GM18517 (cell line): ENCODE data around the gene TADA2B.

Source experiments
- ATAC-seq: cut with Tn5 transposase; IDR thresholded peaks from one replicate; pipeline ENCODE4 v1.9.1; 2021; ENCODE audit warnings: mild to moderate bottlenecking, moderate library complexity; ENCODE audit not compliant: unreplicated experiment

Gene TADA2B

GRCh38 chr4:7017446-7018048 is 25.6 kb upstream of the TADA2B start:
- no peak for ATAC-seq

DNA sequence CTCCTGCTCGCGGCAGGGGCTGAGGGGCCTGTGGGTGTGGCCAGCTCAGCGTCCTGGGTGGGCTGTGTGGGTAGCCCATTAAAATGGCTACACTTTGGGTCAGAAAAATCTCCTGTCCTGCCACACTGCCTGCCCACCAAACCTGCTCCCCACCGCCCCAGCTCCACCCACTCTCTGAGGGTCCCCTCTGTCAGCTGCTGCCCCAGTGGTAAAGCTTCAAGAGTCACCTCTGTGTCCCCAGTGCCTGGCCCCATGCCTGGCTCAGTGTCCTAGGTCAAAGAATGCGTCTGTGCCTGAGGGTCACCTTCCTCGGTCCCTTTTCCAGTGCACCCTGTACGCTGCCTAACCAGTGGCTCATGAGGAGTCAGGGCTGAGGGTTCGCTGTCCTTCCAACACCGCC is 24.9 kb upstream of the TADA2B start:
- ATAC-seq: no peak

GRCh38 chr4:7019367-7019766 is 23.8 kb upstream of the TADA2B start:
- no peak for ATAC-seq

GRCh38 chr4:7020290-7020689 is 22.9 kb upstream of the TADA2B start:
- ATAC-seq: no peak

DNA sequence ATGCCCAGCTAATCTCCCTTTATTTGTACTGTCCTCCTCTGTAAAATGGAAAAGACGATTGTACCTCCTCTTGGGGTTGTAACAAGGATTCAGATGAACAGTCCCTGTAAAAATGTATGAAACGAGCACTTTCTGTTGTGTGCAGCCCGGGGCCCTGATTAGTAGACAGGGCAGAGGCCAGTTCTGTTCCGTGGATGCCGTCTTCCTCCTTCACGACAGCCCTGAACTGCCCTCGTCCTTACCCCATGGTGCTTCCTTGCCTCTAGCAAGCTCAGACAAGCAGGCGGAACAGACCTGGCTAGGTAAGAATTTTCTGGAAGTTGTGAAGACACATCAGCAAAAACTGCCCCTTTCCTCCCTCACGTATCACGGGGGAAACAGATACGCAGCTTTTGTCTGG is 22.3 kb upstream of the TADA2B start:
- no peak for ATAC-seq

DNA sequence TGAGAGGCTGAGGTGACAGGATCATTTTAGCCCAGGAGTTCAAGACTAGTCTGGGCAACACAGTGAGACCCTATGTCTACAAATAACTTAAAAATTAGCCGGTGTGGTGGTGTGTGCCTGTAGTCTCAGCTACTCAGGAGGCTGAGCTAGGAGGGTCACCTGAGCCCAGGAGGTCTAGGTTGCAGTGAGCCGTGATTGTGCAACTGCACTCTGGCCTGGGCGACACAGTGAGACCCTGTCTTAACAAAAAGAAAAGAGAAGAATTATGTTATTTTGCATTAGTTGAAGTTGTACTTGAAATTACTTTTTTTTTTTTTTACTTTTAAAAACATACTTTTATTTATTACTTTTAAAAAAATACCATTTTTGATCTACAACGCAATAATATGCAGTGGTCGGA is 21.8 kb upstream of the TADA2B start:
- ATAC-seq: no peak

GRCh38 chr4:7021930-7022664 is 21.1 kb upstream of the TADA2B start:
- ATAC-seq: no peak

- no peak for ATAC-seq
These were observed 19.7 kb upstream of the TADA2B start for GRCh38 chr4:7023486-7023885.

- no peak for ATAC-seq
These were observed 19.3 kb upstream of the TADA2B start for GRCh38 chr4:7023901-7024300.

DNA sequence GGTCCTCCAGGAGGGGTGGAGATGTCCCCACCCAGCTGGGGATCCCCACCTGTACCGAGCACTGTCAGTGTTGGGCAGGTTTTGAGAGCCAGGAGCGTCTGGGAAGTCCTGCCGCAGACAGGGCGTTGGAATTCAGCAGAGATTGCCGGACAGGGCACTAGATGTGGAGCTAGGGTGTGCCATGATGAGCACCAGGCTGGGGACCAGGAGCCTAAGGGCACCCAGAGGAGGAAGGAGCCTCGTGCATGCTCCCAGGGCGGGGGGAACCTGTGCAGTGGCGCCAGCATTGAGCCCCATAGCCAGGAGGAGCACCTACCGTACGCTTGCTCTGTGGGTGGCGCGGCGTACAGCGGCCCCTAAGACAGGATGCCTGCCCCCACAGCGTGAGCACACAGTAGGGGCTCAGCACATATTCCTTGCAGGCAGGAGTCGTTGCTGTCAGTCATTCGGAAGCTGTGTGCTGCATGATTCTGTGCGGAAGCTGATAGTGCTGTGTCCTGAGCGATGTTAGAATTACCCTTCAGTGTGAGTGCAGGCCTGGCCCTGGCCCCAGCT is 18.8 kb upstream of the TADA2B start:
- no peak for ATAC-seq

DNA sequence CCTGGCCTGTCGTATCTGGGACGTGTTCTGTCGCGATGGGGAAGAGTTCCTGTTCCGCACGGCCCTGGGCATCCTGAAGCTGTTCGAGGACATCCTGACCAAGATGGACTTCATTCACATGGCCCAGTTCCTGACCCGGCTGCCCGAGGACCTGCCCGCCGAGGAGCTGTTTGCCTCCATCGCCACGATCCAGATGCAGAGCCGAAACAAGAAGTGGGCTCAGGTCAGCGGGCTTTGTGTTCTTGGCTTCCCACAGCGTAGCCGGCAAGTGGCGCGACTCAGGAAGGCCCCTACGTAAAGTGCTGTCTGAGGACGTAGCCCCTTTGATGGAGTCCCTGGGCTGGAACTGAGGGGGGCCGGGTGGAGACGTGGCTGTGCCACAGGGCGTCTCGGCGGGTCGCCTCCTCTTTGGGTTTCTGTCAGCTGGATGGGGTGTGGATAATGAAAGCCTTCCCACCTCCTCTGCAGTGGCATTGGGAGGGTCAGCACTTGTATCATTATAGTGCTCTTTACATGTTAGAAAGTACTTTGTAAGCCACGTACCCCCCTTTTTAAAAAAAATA is 18.1 kb upstream of the TADA2B start:
- no peak for ATAC-seq

DNA sequence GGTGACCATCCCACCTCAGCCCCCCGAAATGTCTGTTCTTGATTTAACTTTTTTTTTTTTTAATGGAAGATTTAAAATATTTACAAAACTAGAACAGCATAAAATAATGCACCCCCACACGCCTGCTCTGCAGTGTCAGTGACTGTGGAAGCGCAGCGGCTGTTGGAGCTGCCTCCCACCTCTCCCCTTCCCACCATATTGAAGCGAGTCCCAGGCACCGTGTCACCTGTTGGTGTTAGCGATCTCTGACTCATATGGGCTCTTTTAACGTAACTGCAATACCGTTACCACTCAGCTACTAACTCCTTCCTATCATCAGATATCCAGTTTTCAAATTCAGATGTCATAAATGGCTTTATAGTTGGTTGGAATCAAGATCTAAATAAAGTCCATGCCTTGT is 17.1 kb upstream of the TADA2B start:
- ATAC-seq: no peak

- no peak for ATAC-seq
These were observed 15.9 kb upstream of the TADA2B start for GRCh38 chr4:7027284-7027683.

- no peak for ATAC-seq
These were observed 15.3 kb upstream of the TADA2B start for GRCh38 chr4:7027913-7028312.

- ATAC-seq: no peak
These were observed 14.0 kb upstream of the TADA2B start for GRCh38 chr4:7029212-7029611.

- ATAC-seq: no peak
These were observed 13.3 kb upstream of the TADA2B start for GRCh38 chr4:7029921-7030320.

GRCh38 chr4:7030856-7031255 is 12.3 kb upstream of the TADA2B start:
- no peak for ATAC-seq

DNA sequence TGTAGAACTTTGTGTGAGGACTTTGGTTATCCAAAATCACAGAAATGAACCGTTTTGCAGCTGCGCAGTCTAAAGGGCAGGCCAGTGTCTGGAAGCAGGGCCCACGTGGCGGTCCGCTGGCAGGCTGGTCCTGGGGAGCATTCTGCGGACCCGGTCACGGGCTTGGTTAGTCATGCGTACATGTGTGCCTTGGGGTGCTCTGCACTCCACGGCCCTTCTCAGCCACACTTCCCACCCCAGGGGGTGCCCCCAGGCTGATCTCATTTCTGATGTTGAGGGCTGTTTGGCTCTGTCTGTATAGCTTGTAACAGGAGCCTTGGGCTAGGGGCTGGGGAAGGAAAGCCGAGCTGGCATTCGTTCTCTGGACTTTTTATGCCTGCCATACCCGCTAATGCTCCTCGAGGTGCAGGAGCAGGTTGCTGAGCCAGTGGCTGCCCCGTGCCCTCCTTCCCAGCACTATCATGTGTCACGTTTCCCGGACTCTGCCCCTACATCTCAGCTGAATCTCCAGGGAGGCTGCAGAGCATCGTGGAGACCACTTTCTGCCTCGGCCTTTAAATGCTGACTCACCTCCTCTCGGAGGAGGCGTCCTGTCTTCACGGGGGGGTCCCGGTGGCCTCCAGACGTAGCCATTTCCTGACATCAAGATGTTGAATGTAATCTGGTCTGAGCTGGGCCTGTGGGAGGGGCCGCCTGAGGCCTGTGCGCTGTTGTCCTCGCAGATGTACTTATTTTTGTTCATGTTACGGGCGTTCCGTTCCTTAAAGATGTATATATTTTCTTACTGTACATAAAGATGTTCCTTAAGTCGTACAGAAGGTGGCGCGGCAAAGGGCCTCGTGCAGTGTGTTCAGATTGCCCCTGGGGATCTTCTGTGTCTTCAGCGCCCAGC is 11.4 kb upstream of the TADA2B start:
- no peak for ATAC-seq

- ATAC-seq: no peak
These were observed 10.6 kb upstream of the TADA2B start for GRCh38 chr4:7032596-7032995.

- no peak for ATAC-seq
These were observed 8.7 kb upstream of the TADA2B start for GRCh38 chr4:7034262-7035081.
